HepG2 (cell line): ENCODE results near the gene NBPF1. TPM values are rescaled to one million over a fixed set of nuclear protein-coding genes. Genes with fewer than 3 reads are reported as not detected.

ENCODE experiments used
- CBX5 ChIP-seq: sonication (generic); formaldehyde crosslinking; IDR thresholded peaks from 2 replicates; pipeline ENCODE4 v1.4.0; 2020; ENCODE audit warnings: missing genetic modification reagents, borderline replicate concordance
- FLYWCH1 ChIP-seq: sonication (generic); formaldehyde crosslinking; IDR thresholded peaks from 2 replicates; pipeline ENCODE4 v1.8.1; 2023; ENCODE audit warnings: mild to moderate bottlenecking, missing genetic modification reagents
- FOSL2 ChIP-seq: sonication (generic); formaldehyde crosslinking; IDR thresholded peaks from 2 replicates; pipeline ENCODE4 v1.4.0; 2020; ENCODE audit warnings: missing genetic modification reagents
- FOXC1 ChIP-seq: sonication (generic); formaldehyde crosslinking; IDR thresholded peaks from 2 replicates; pipeline ENCODE4 v1.8.0; 2022; ENCODE audit warnings: mild to moderate bottlenecking, missing genetic modification reagents, borderline replicate concordance
- GRHL1 ChIP-seq: sonication (generic); formaldehyde crosslinking; conservative IDR thresholded peaks from 2 replicates; pipeline ENCODE4 v1.8.0; 2022; ENCODE audit warnings: missing genetic modification reagents
- HNRNPK ChIP-seq: fragments of 200-400 bp; formaldehyde crosslinking; IDR thresholded peaks from 2 replicates; pipeline ENCODE4 v1.6.1; 2018; ENCODE audit warnings: low read length, low read depth, moderate library complexity, mild to moderate bottlenecking; ENCODE audit not compliant: poor library complexity, severe bottlenecking
- IKZF5 ChIP-seq: IDR thresholded peaks from 2 replicates; pipeline ENCODE4 v1.6.1; 2018; ENCODE audit warnings: missing genetic modification reagents, mild to moderate bottlenecking, missing compliant biosample characterization
- MTF1 ChIP-seq: sonication (generic); formaldehyde crosslinking; IDR thresholded peaks from 2 replicates; pipeline ENCODE4 v1.5.0; 2020; ENCODE audit warnings: missing genetic modification reagents
- NFE2L2 ChIP-seq: fragments of 150-350 bp; IDR thresholded peaks from 2 replicates; pipeline ENCODE4 v1.6.1; 2014; ENCODE audit warnings: low read length
- PRMT3 ChIP-seq: sonication (generic); formaldehyde crosslinking; IDR thresholded peaks from 2 replicates; pipeline ENCODE4 v1.8.1; 2022; ENCODE audit warnings: low read depth, mild to moderate bottlenecking, moderate library complexity, missing genetic modification reagents, borderline replicate concordance
- RBAK ChIP-seq: sonication (generic); formaldehyde crosslinking; IDR thresholded peaks from 2 replicates; pipeline ENCODE4 v1.5.1; 2020; ENCODE audit warnings: mild to moderate bottlenecking, missing genetic modification reagents
- SKI ChIP-seq: fragments of 450-650 bp; IDR thresholded peaks from one replicate; pipeline ENCODE4 v1.6.1; 2018; ENCODE audit warnings: mild to moderate bottlenecking; ENCODE audit not compliant: partially characterized antibody
- TERF1 ChIP-seq: sonication (generic); formaldehyde crosslinking; IDR thresholded peaks from 2 replicates; pipeline ENCODE4 v1.8.0; 2022; ENCODE audit warnings: mild to moderate bottlenecking, missing genetic modification reagents, moderate library complexity
- ZBTB43 ChIP-seq: sonication (generic); formaldehyde crosslinking; conservative IDR thresholded peaks from 2 replicates; pipeline ENCODE4 v1.4.0; 2020; ENCODE audit warnings: missing genetic modification reagents
- ZNF160 ChIP-seq: sonication (generic); formaldehyde crosslinking; IDR thresholded peaks from 2 replicates; pipeline ENCODE4 v1.8.0; 2022; ENCODE audit warnings: mild to moderate bottlenecking, inconsistent platforms, missing genetic modification reagents
- ZNF224 ChIP-seq: sonication (generic); formaldehyde crosslinking; IDR thresholded peaks from 2 replicates; pipeline ENCODE4 v1.5.0; 2020; ENCODE audit warnings: mild to moderate bottlenecking, missing genetic modification reagents
- ZNF33B ChIP-seq: sonication (generic); formaldehyde crosslinking; IDR thresholded peaks from 2 replicates; pipeline ENCODE4 v1.5.1; 2020; ENCODE audit warnings: mild to moderate bottlenecking, missing genetic modification reagents
- ZNF639 ChIP-seq: conservative IDR thresholded peaks from 2 replicates; pipeline ENCODE4 v1.6.1; 2018; ENCODE audit warnings: missing genetic modification reagents
- polyA plus RNA-seq, 8 experiments: library from polyadenylated mRNA; depleted of rRNA in 3 of 8; stranded (reverse) in 7 of 8; unstranded in 1 of 8; fragments of >200 nt; fragmentation: Illumina TruSeq in 4 of 8; extraction: Trizol in 4 of 8; gene quantifications; 2 replicates each; pipeline versions ENCODE4 v1.2.1 to v1.2.3, GENCODE V29; 2011 to 2016; ENCODE audit warnings: low read depth in 4 of 8, missing spikeins in 1 of 8, mixed read lengths in 1 of 8; ENCODE audit not compliant: insufficient read depth in 1 of 8
- total RNA-seq, 5 experiments: library from RNA; depleted of rRNA; stranded (reverse); fragments of >200 nt; fragmentation: Illumina TruSeq; extraction: Trizol; gene quantifications; 2 replicates each; pipeline ENCODE4 v1.2.3, GENCODE V29; 2016; ENCODE audit warnings: low read depth in 1 of 5
- TF ChIP-seq, protein P1 (sequence below): sonication (generic); formaldehyde crosslinking; IDR thresholded peaks from 2 replicates; pipeline ENCODE4 v1.5.1; 2020; ENCODE audit warnings: missing genetic modification reagents, mild to moderate bottlenecking, borderline replicate concordance

The NBPF1 gene
- total and polyA plus RNA-seq, 2 of the 13 experiments (the other 11 are each of a cell fraction or from before 2014, with no cell fraction given), result 30.3 to 35.6 TPM

GRCh38 chr1:16613185-16614147 lies at the start of gene NBPF1 (continued):
- TF ChIP-seq ZBTB43 (CRISPR knock-in tag) (peak; percentile 66; the same call in 1 of the 2 replicates), HNRNPK (peak; percentile 89), SKI (peak; percentile 31), NFE2L2 (no peak), PRMT3 (no peak), ZNF33B (CRISPR knock-in tag) (peak; percentile 100), ZNF224 (CRISPR knock-in tag) (no peak), TERF1 (peak; percentile 94), FOXC1 (CRISPR knock-in tag) (peak; percentile 99), CBX5 (CRISPR knock-in tag) (peak; percentile 82; the same call in 1 of the 2 replicates), FLYWCH1 (CRISPR knock-in tag) (no peak), RBAK (CRISPR knock-in tag) (no peak), FOSL2 (CRISPR knock-in tag) (no peak; the same call in 1 of the 2 replicates), GRHL1 (no peak), IKZF5 (CRISPR knock-in tag) (peak; percentile 91; the same call in 1 of the 2 replicates), ZNF639 (CRISPR knock-in tag) (peak; percentile 77), ZNF160 (CRISPR knock-in tag) (no peak), MTF1 (CRISPR knock-in tag) (peak; percentile 82; the same call in 1 of the 2 replicates)
- TF ChIP-seq, protein P1, sequence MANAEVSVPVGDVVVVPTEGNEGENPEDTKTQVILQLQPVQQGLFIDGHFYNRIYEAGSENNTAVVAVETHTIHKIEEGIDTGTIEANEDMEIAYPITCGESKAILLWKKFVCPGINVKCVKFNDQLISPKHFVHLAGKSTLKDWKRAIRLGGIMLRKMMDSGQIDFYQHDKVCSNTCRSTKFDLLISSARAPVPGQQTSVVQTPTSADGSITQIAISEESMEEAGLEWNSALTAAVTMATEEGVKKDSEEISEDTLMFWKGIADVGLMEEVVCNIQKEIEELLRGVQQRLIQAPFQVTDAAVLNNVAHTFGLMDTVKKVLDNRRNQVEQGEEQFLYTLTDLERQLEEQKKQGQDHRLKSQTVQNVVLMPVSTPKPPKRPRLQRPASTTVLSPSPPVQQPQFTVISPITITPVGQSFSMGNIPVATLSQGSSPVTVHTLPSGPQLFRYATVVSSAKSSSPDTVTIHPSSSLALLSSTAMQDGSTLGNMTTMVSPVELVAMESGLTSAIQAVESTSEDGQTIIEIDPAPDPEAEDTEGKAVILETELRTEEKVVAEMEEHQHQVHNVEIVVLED (CRISPR knock-in tag), result peak; percentile 82
